Naive B cell (primary cell): ENCODE results near the gene CETP. TPM values are rescaled to one million over a fixed set of nuclear protein-coding genes. Genes with fewer than 3 reads are reported as not detected.
"Not testable (repeated sequence)": the region's sequence is repeated elsewhere in the genome, so short reads cannot be mapped to it uniquely, and the experiment has no call there.

Source experiments
- ATAC-seq, 2 donors: fragments of 150-1000 bp; cut with Tn5 transposase; 2 replicates each; pipeline ENCODE4 v1.10.0; 2021; ENCODE audit warnings: low read depth in 2 of 2, mild to moderate bottlenecking in 2 of 2, moderate library complexity in 2 of 2
- DNase-seq: peaks from one replicate; pipeline ENCODE4 v3.0.0; 2022
- H3K27ac Mint-ChIP-seq, 6 donors: one replicate each; pipeline ENCODE4 v1.8.0; 2020 to 2022; ENCODE audit warnings: mild to moderate bottlenecking in 6 of 6, mixed read lengths in 6 of 6, moderate library complexity in 5 of 6, inconsistent platforms in 2 of 6
- H3K27me3 Mint-ChIP-seq, 3 donors: one replicate each; pipeline ENCODE4 v1.8.0; 2021 to 2022; ENCODE audit warnings: mixed read lengths in 3 of 3, mild to moderate bottlenecking in 1 of 3
- H3K36me3 Mint-ChIP-seq, 2 donors: one replicate each; pipeline ENCODE4 v1.8.0; 2020 to 2022; ENCODE audit warnings: mixed read lengths in 2 of 2, inconsistent platforms in 1 of 2, mild to moderate bottlenecking in 1 of 2
- H3K4me1 Mint-ChIP-seq, 3 donors: one replicate each; pipeline ENCODE4 v1.8.0; 2020 to 2022; ENCODE audit warnings: mixed read lengths in 3 of 3, inconsistent platforms in 1 of 3, mild to moderate bottlenecking in 1 of 3, moderate library complexity in 1 of 3
- H3K4me3 Mint-ChIP-seq, 8 donors: one replicate each; pipeline ENCODE4 v1.8.0; 2020 to 2022; ENCODE audit warnings: mild to moderate bottlenecking in 8 of 8, mixed read lengths in 8 of 8, moderate library complexity in 8 of 8, inconsistent platforms in 2 of 8
- H3K9me3 Mint-ChIP-seq, 7 donors: one replicate each; pipeline ENCODE4 v1.8.0; 2020 to 2022; ENCODE audit warnings: mixed read lengths in 7 of 7, mild to moderate bottlenecking in 5 of 7, inconsistent platforms in 2 of 7, moderate library complexity in 1 of 7
- polyA plus RNA-seq, 6 donors: library from polyadenylated mRNA; unstranded; fragments of 300-500 nt; fragmentation: Illumina TruSeq; gene quantifications; one replicate each; pipeline ENCODE4 v1.2.3, GENCODE V29; 2021; ENCODE audit warnings: low read depth in 6 of 6

Gene CETP
- polyA plus RNA-seq, 6 donors from 2014 or later, result 0.25 to 0.72 (median 0.27) TPM; not detected in 2

- no peaks in the 10 kb centered on the region for H3K36me3 Mint-ChIP-seq
- peak overlapping the region; percentile 1 to 74 (median 56) for H3K4me3 Mint-ChIP-seq
These were observed 9.4 kb downstream of the CETP start for GRCh38 chr16:56970934-56971767.

GRCh38 chr16:56971768-56972043, 10.0 kb downstream of the CETP start:
- Mint-ChIP-seq H3K27me3 (no peaks in the 10 kb centered on the region), H3K9me3 (no peaks in the 10 kb centered on the region), H3K4me3 (peak overlapping the region in 3 of 8 donors; percentile 42 to 74 (median 60)), H3K4me1 (peaks cover 50 to 60% (median 56%) of the 10 kb centered on the region in 3 donors), H3K27ac (peak overlapping the region; percentile 94 to 99 (median 97)), H3K36me3 (no peaks in the 10 kb centered on the region)
- ATAC-seq (no peak), DNase-seq (no peak)

More at GRCh38 chr16:56970934-56971767, 9.4 kb downstream of the CETP start:
- DNase-seq, result peak; percentile 76
- H3K27ac Mint-ChIP-seq, result peak overlapping the region; percentile 94 to 99 (median 97)
- peak; percentile 91 to 94 for ATAC-seq
- H3K9me3 Mint-ChIP-seq, result no peaks in the 10 kb centered on the region
- H3K27me3 Mint-ChIP-seq, result no peaks in the 10 kb centered on the region
- H3K4me1 Mint-ChIP-seq, result peaks cover 46 to 61% (median 51%) of the 10 kb centered on the region in 3 donors

GRCh38 chr16:56972403-56973293, 10.9 kb downstream of the CETP start:
- no peaks in the 10 kb centered on the region for H3K36me3 Mint-ChIP-seq
- H3K9me3 Mint-ChIP-seq, result no peaks in the 10 kb centered on the region
- ATAC-seq (no peak), DNase-seq (no peak)
- H3K27me3 Mint-ChIP-seq, result no peaks in the 10 kb centered on the region
- H3K4me1 Mint-ChIP-seq, result peaks cover 51 to 62% (median 57%) of the 10 kb centered on the region in 3 donors
- peak overlapping the region in 5 of 6 donors; percentile 85 to 99 (median 94) for H3K27ac Mint-ChIP-seq
- H3K4me3 Mint-ChIP-seq, result peak overlapping the region in 4 of 8 donors; percentile 23 to 59 (median 37)

- ATAC-seq, result no peak
- Mint-ChIP-seq H3K27ac (peak overlapping the region; percentile 47 to 94 (median 87)), H3K9me3 (no peaks in the 10 kb centered on the region), H3K4me1 (peaks cover 51 to 67% (median 57%) of the 10 kb centered on the region in 3 donors), H3K4me3 (peak overlapping the region in 5 of 8 donors; percentile 21 to 80 (median 67)), H3K27me3 (no peaks in the 10 kb centered on the region), H3K36me3 (no peaks in the 10 kb centered on the region)
- DNase-seq, result no peak
These were observed 11.5 kb downstream of the CETP start for GRCh38 chr16:56973294-56973689.

- peaks cover 50 to 70% (median 57%) of the 10 kb centered on the region in 3 donors for H3K4me1 Mint-ChIP-seq
- not testable (repeated sequence) for H3K36me3 Mint-ChIP-seq, ATAC-seq, H3K27me3 Mint-ChIP-seq, H3K9me3 Mint-ChIP-seq
- H3K4me3 Mint-ChIP-seq, result peak overlapping the region in 4 of 8 donors; percentile 20 to 80 (median 56)
- peak; percentile 50 for DNase-seq
- H3K27ac Mint-ChIP-seq, result peak overlapping the region; percentile 8 to 94 (median 83)
These were observed 12.1 kb downstream of the CETP start for GRCh38 chr16:56973899-56974298.

- no peaks in the 10 kb centered on the region for H3K27me3 Mint-ChIP-seq
- no peak for DNase-seq
- H3K27ac Mint-ChIP-seq, result peak overlapping the region in 4 of 6 donors; percentile 31 to 94 (median 66)
- no peaks in the 10 kb centered on the region for H3K36me3 Mint-ChIP-seq
- H3K4me3 Mint-ChIP-seq, result peak overlapping the region in 2 of 8 donors; percentile 26 to 39
- H3K9me3 Mint-ChIP-seq, result no peaks in the 10 kb centered on the region
- ATAC-seq, result no peak
- peaks cover 45 to 78% (median 65%) of the 10 kb centered on the region in 3 donors for H3K4me1 Mint-ChIP-seq
These were observed 13.0 kb downstream of the CETP start for GRCh38 chr16:56974549-56975300.

GRCh38 chr16:56975714-56976113, 14.0 kb downstream of the CETP start:
- no peaks in the 10 kb centered on the region for H3K9me3 Mint-ChIP-seq
- peak overlapping the region in 5 of 6 donors; percentile 21 to 94 (median 56) for H3K27ac Mint-ChIP-seq
- DNase-seq (no peak), ATAC-seq (no peak)
- H3K4me3 Mint-ChIP-seq, result peak overlapping the region in 4 of 8 donors; percentile 8 to 81 (median 16)
- H3K36me3 Mint-ChIP-seq, result no peaks in the 10 kb centered on the region
- peaks cover 54 to 84% (median 75%) of the 10 kb centered on the region in 3 donors for H3K4me1 Mint-ChIP-seq
- H3K27me3 Mint-ChIP-seq, result no peaks in the 10 kb centered on the region

GRCh38 chr16:56977216-56977615, 15.5 kb downstream of the CETP start:
- Mint-ChIP-seq H3K27ac (peak overlapping the region in 4 of 6 donors; percentile 49 to 76 (median 66)), H3K4me3 (no peak overlapping the region), H3K27me3 (no peaks in the 10 kb centered on the region), H3K4me1 (peaks cover 58 to 84% (median 77%) of the 10 kb centered on the region in 3 donors), H3K36me3 (no peaks in the 10 kb centered on the region), H3K9me3 (no peaks in the 10 kb centered on the region)
- no peak for ATAC-seq
- DNase-seq, result no peak

- Mint-ChIP-seq H3K9me3 (no peaks in the 10 kb centered on the region), H3K27ac (peak overlapping the region in 2 of 6 donors; percentile 61 to 76), H3K27me3 (no peaks in the 10 kb centered on the region)
These were observed 16.2 kb downstream of the CETP start for GRCh38 chr16:56977823-56978430.

GRCh38 chr16:56980201-56980535, 18.4 kb downstream of the CETP start:
- ATAC-seq (no peak), DNase-seq (no peak)
- peak overlapping the region in 3 of 8 donors; percentile 45 to 85 (median 67) for H3K4me3 Mint-ChIP-seq
- H3K27ac Mint-ChIP-seq, result peak overlapping the region in 1 of 6 donors; percentile 86
- H3K4me1 Mint-ChIP-seq, result peaks cover 58 to 72% (median 69%) of the 10 kb centered on the region in 3 donors
- H3K27me3 Mint-ChIP-seq, result no peaks in the 10 kb centered on the region
- H3K9me3 Mint-ChIP-seq, result no peaks in the 10 kb centered on the region
- peaks cover 0 to 4% of the 10 kb centered on the region in 2 donors for H3K36me3 Mint-ChIP-seq

More at GRCh38 chr16:56977823-56978430, 16.2 kb downstream of the CETP start:
- DNase-seq, result no peak
- peaks cover 65 to 84% (median 77%) of the 10 kb centered on the region in 3 donors for H3K4me1 Mint-ChIP-seq
- ATAC-seq, result no peak
- H3K4me3 Mint-ChIP-seq, result peak overlapping the region in 1 of 8 donors; percentile 36
- no peaks in the 10 kb centered on the region for H3K36me3 Mint-ChIP-seq

GRCh38 chr16:56980792-56981724, 19.3 kb downstream of the CETP start:
- Mint-ChIP-seq H3K4me3 (peak overlapping the region; percentile 16 to 85 (median 76)), H3K9me3 (no peaks in the 10 kb centered on the region), H3K4me1 (peaks cover 58 to 72% (median 69%) of the 10 kb centered on the region in 3 donors), H3K27me3 (no peaks in the 10 kb centered on the region), H3K36me3 (peaks cover 0 to 4% of the 10 kb centered on the region in 2 donors), H3K27ac (peak overlapping the region; percentile 70 to 91 (median 82))
- DNase-seq (no peak), ATAC-seq (peak; percentile 49 to 59)
